K562 (cell line): ENCODE data around the gene MPP7. TPM values are rescaled to one million over a fixed set of nuclear protein-coding genes. Genes with fewer than 3 reads are reported as not detected.

ENCODE experiments used
- microRNA-seq: library from miRNA; unstranded; fragments of <30 nt; microRNA quantifications from one replicate; pipeline ENCODE4, GENCODE V29; 2018; ENCODE audit warnings: borderline microRNAs expressed
- polyA plus RNA-seq, 8 experiments: library from polyadenylated mRNA; depleted of rRNA in 4 of 8; stranded (reverse) in 5 of 8; unstranded in 3 of 8; fragments of >200 nt; fragmentation: Nextera tagmentation in 2 of 8; fragmentation: Illumina TruSeq in 1 of 8; extraction: Ambion mirVana in 2 of 8; extraction: Trizol in 1 of 8; gene quantifications; 2 replicates each; pipeline versions ENCODE4 v1.2.1 to v1.2.3, GENCODE V29; 2011 to 2014; ENCODE audit warnings: inconsistent platforms in 1 of 8, missing spikeins in 1 of 8
- small RNA-seq: library from RNA; depleted of rRNA; stranded (forward); fragments of <200 nt; gene quantifications from one replicate; pipeline ENCODE3, GENCODE V24; 2014
- total RNA-seq, 7 experiments: library from RNA; depleted of rRNA in 6 of 7; stranded (reverse); fragments of >200 nt in 6 of 7; fragmentation: Illumina TruSeq in 2 of 7; extraction: Trizol in 2 of 7; gene quantifications; 2 replicates each; pipeline versions ENCODE4 v1.2.1 to v1.2.3, GENCODE V29; 2011 to 2021; ENCODE audit warnings: low replicate concordance in 1 of 7

MPP7 gene
- total and polyA plus RNA-seq, 9 of the 15 experiments (the other 6 are each of a cell fraction or from before 2014, with no cell fraction given), result 0.03 to 0.50 (median 0.23) TPM

Small RNAs within 50 kb of the gene (microRNA-seq; reads per million reads assigned to microRNA genes)
- gene MIR8086, result not detected

Small RNAs within 50 kb of the gene (small RNA-seq; reads per million reads assigned to genes)
- not detected for gene MIR8086

Other genes starting within 250 kb of the MPP7 start
- 54.2 and 58.3 TPM in 2 replicates for gene WAC, start 230.1 kb upstream of the MPP7 start, total RNA-seq (2014; rRNA removed)
- 83.0 and 94.0 TPM in 2 replicates for gene WAC, start 230.1 kb upstream of the MPP7 start, total RNA-seq (2014; rRNA removed; fragmentation: Illumina TruSeq; extraction: Trizol)
- gene WAC, start 230.1 kb upstream of the MPP7 start, total RNA-seq (2015; rRNA removed; fragmentation: Illumina TruSeq; extraction: Trizol), result 76.1 and 78.2 TPM in 2 replicates
- 69.8 and 79.9 TPM in 2 replicates for gene WAC, start 230.1 kb upstream of the MPP7 start, total RNA-seq (2021)
- gene WAC, start 230.1 kb upstream of the MPP7 start, polyA plus RNA-seq (2011; rRNA removed), result 113 and 123 TPM in 2 replicates
- 96.7 and 116 TPM in 2 replicates for gene WAC, start 230.1 kb upstream of the MPP7 start, polyA plus RNA-seq (2014; fragmentation: Illumina TruSeq; extraction: Trizol)
- gene WAC, start 230.1 kb upstream of the MPP7 start, polyA plus RNA-seq (2014; fragmentation: Nextera tagmentation; extraction: Ambion mirVana), result 10 to 100 TPM; 24.8 to 25.3 TPM
- gene WAC, start 230.1 kb upstream of the MPP7 start, polyA plus RNA-seq (2014; rRNA removed), result 51.5 and 56.8 TPM in 2 replicates